Right lobe of liver (tissue), 4 donors: Measurements from ENCODE around the gene PTPN7.

ENCODE experiments used
- POLR2A ChIP-seq: fragments of 450-650 bp; IDR thresholded peaks from one replicate; pipeline ENCODE4 v1.6.1; 2017; ENCODE audit warnings: antibody characterized with exemption, mild to moderate bottlenecking
- TF ChIP-seq, protein P1 (sequence below), 4 donors: fragments of 200-600 bp in 3 of 4; fragments of 450-650 bp in 1 of 4; IDR thresholded peaks; one replicate each; pipeline versions ENCODE4 v1.5.1 to v1.8.0; 2016 to 2022; ENCODE audit warnings: antibody characterized with exemption in 4 of 4, mild to moderate bottlenecking in 2 of 4
- donor health status: DM: no; HTN: no; CAD: no.
- donor health status: DM: no; HTN: no; CAD: no.
- donor health status: DM: no; HTN: yes; CAD: no.

DNA sequence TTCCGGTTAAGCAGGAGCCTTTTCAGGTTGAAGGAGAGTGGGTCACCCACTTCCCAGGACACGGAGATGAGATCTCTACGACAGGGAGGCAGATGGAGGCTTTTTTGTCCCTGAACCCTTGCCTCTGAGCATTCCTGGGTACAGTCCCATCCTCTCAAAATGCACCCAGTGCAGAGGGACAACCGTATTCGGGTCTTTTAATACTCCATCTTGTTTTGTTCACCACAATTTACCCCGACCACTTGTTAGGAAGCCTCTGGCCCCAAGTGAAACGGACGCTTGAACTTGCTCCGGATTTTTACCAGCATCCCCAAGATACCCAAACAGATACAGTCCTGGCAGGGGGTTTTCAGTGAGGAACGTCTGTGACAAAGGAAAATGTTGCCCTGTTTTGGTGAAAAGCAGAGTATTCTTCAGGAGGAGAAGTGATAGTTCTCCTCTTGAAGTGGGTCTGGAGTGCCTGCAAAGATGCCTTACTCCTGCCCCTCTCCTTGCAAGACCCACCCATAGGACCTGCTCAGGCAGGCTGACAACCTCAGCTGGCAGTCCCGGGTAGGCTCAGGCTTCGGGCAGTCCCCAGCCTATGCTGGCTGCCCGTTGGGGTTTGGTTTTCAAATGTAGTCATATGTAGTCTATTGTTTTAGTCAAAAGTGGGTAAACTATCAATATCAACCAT is 15.2 kb downstream of the PTPN7 start:
- TF ChIP-seq, protein P1, sequence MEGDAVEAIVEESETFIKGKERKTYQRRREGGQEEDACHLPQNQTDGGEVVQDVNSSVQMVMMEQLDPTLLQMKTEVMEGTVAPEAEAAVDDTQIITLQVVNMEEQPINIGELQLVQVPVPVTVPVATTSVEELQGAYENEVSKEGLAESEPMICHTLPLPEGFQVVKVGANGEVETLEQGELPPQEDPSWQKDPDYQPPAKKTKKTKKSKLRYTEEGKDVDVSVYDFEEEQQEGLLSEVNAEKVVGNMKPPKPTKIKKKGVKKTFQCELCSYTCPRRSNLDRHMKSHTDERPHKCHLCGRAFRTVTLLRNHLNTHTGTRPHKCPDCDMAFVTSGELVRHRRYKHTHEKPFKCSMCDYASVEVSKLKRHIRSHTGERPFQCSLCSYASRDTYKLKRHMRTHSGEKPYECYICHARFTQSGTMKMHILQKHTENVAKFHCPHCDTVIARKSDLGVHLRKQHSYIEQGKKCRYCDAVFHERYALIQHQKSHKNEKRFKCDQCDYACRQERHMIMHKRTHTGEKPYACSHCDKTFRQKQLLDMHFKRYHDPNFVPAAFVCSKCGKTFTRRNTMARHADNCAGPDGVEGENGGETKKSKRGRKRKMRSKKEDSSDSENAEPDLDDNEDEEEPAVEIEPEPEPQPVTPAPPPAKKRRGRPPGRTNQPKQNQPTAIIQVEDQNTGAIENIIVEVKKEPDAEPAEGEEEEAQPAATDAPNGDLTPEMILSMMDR (IDR thresholded peaks at IDR 0.05): no peak
- TF ChIP-seq POLR2A: no peak
